HepG2 (cell line): Measurements from ENCODE around the gene SASH1. TPM values are rescaled to one million over a fixed set of nuclear protein-coding genes. Genes with fewer than 3 reads are reported as not detected.

Experiments used
- ATAC-seq: fragments of 200-7000 bp; cut with Tn5 transposase; 3 replicates; pipeline ENCODE4 v1.9.1; 2020; ENCODE audit warnings: mild to moderate bottlenecking, moderate library complexity
- BruUV-seq: library from RNA; stranded (reverse); fragments of 400-500 nt; replicated peaks from 2 replicates; lab custom pipeline; 2021; lab: Mats Ljungman, UMichigan
- CTCF ChIA-PET: fragments of 300-600 bp; formaldehyde crosslinking; extraction: SDS; loops from one replicate; lab custom pipeline; 2021; ENCODE audit warnings: low total read pairs, inconsistent platforms, low intra/inter-chr PET ratio; lab: Yijun Ruan, JAX
- POLR2A ChIA-PET: fragments of 350-600 bp; sonication (Branson Sonifier 250); formaldehyde crosslinking; loops from one replicate; lab custom pipeline; 2020; ENCODE audit warnings: antibody characterized with exemption, inconsistent platforms; lab: Yijun Ruan, JAX
- DNase-seq: peaks from one replicate; pipeline ENCODE4 v3.0.0-alpha.2; 2015; ENCODE audit warnings: low spot score
- FAIRE-seq: peaks from 3 replicates; lab custom pipeline; 2011; peaks lifted over from hg19 to GRCh38; lab: Jason Lieb, UNC
- H2AFZ ChIP-seq: one replicate; pipeline ENCODE4 v1.6.1; 2011; ENCODE audit warnings: low read length, inconsistent platforms
- H3K27ac ChIP-seq: fragments of 300-600 bp; 3 replicates; pipeline ENCODE4 v1.8.0; 2011; ENCODE audit warnings: mixed run types, mild to moderate bottlenecking, mixed read lengths, low read length, inconsistent platforms; ENCODE audit not compliant: insufficient read depth; ENCODE audit errors: extremely low read length
- H3K27me3 ChIP-seq, 2 experiments: fragments of 200-600 bp in 1 of 2; 2 replicates in 1 of 2; 3 replicates in 1 of 2; pipeline versions ENCODE4 v1.6.0 to v1.8.0; 2011; ENCODE audit warnings: low read length in 2 of 2, mild to moderate bottlenecking in 2 of 2, moderate library complexity in 2 of 2, inconsistent platforms in 1 of 2; ENCODE audit not compliant: insufficient read depth in 2 of 2, control insufficient read depth in 1 of 2
- H3K36me3 ChIP-seq, 2 experiments: fragments of 200-600 bp in 1 of 2; replicated peaks in 1 of 2; 2 replicates in 1 of 2; 3 replicates in 1 of 2; pipeline versions ENCODE4 v1.5.1 to v1.8.0; 2011; ENCODE audit warnings: low read length in 2 of 2, inconsistent platforms in 1 of 2; ENCODE audit not compliant: insufficient read depth in 2 of 2, control insufficient read depth in 1 of 2
- H3K4me1 ChIP-seq: 2 replicates; pipeline ENCODE4 v1.5.1; 2012; ENCODE audit warnings: low read length, inconsistent platforms; ENCODE audit not compliant: insufficient read depth
- H3K4me2 ChIP-seq: 2 replicates; pipeline ENCODE4 v1.6.0; 2011; ENCODE audit warnings: low read depth, low read length, inconsistent platforms
- H3K4me3 ChIP-seq, 3 experiments: fragments of 200-600 bp in 1 of 3; sonication (generic), shearing (Covaris generic) in 1 of 3; replicated peaks in 1 of 3; 2 replicates each; pipeline ENCODE4 v1.5.1; 2011 to 2016; ENCODE audit warnings: low read length in 3 of 3, inconsistent platforms in 2 of 3, low read depth in 2 of 3, mild to moderate bottlenecking in 2 of 3, control low read depth in 1 of 3, mixed read lengths in 1 of 3; ENCODE audit not compliant: insufficient read depth in 1 of 3
- H3K79me2 ChIP-seq: one replicate; pipeline ENCODE4 v1.6.1; 2011; ENCODE audit warnings: low read length, inconsistent platforms; ENCODE audit not compliant: insufficient read depth
- H3K9ac ChIP-seq: 2 replicates; pipeline ENCODE4 v1.6.0; 2011; ENCODE audit warnings: mild to moderate bottlenecking, low read depth, low read length, inconsistent platforms; ENCODE audit not compliant: insufficient read depth
- H3K9me3 ChIP-seq: 2 replicates; pipeline ENCODE4 v1.5.1; 2012; ENCODE audit warnings: mild to moderate bottlenecking, low read length
- H4K20me1 ChIP-seq: 2 replicates; pipeline ENCODE4 v1.6.0; 2011; ENCODE audit warnings: inconsistent platforms, mild to moderate bottlenecking, low read length, moderate library complexity; ENCODE audit not compliant: insufficient read depth
- EHMT2 ChIP-seq: fragments of 200-600 bp; sonication (generic); IDR thresholded peaks from 2 replicates; pipeline ENCODE4 v1.7.0; 2017; ENCODE audit warnings: antibody characterized with exemption, low read depth, low read length, borderline replicate concordance
- GLI4 ChIP-seq: sonication (generic); formaldehyde crosslinking; IDR thresholded peaks from 2 replicates; pipeline ENCODE4 v1.5.1; 2020; ENCODE audit warnings: missing genetic modification reagents, mild to moderate bottlenecking, moderate library complexity, borderline replicate concordance
- ISL2 ChIP-seq: sonication (generic); formaldehyde crosslinking; IDR thresholded peaks from 2 replicates; pipeline ENCODE4 v1.5.0; 2020; ENCODE audit warnings: missing genetic modification reagents
- KDM5A ChIP-seq: fragments of 200-600 bp; sonication (generic); IDR thresholded peaks from 2 replicates; pipeline ENCODE4 v1.7.0; 2018; ENCODE audit warnings: antibody characterized with exemption, mild to moderate bottlenecking, low read length, borderline replicate concordance
- MED8 ChIP-seq: sonication (generic); formaldehyde crosslinking; IDR thresholded peaks from 2 replicates; pipeline ENCODE4 v1.8.1; 2023; ENCODE audit warnings: mild to moderate bottlenecking, missing genetic modification reagents; ENCODE audit not compliant: insufficient replicate concordance
- NCOR1 ChIP-seq: fragments of 200-600 bp; sonication (generic); IDR thresholded peaks from 2 replicates; pipeline ENCODE4 v1.7.0; 2017; ENCODE audit warnings: antibody characterized with exemption, low read length, borderline replicate concordance
- PBX2 ChIP-seq: IDR thresholded peaks from 2 replicates; pipeline ENCODE4 v1.6.1; 2016; ENCODE audit warnings: control low read depth
- PITX1 ChIP-seq: sonication (generic); formaldehyde crosslinking; IDR thresholded peaks from 2 replicates; pipeline ENCODE4 v1.5.1; 2020; ENCODE audit warnings: mild to moderate bottlenecking, missing genetic modification reagents
- ZNF512 ChIP-seq: sonication (generic); formaldehyde crosslinking; IDR thresholded peaks from 2 replicates; pipeline ENCODE4 v1.4.0; 2020; ENCODE audit warnings: mild to moderate bottlenecking, missing genetic modification reagents
- ZSCAN12 ChIP-seq: sonication (generic); formaldehyde crosslinking; IDR thresholded peaks from 2 replicates; pipeline ENCODE4 v1.9.0; 2021; ENCODE audit warnings: mild to moderate bottlenecking, missing genetic modification reagents
- WGBS: methylation state at CpG from one replicate; pipeline ENCODE4 v1.1.6; 2017; ENCODE audit warnings: low lambda C conversion rate; 5-methylcytosine and 5-hydroxymethylcytosine counted together
- in situ Hi-C: cut with HindIII; loops from 2 replicates; pipeline ENCODE4 v1.10.0; 2017; ENCODE audit warnings: low pct_unique_long_range_greater_than_20kb; ENCODE audit not compliant: extremely low pct_ligation_motif_present
- intact Hi-C: fragments of 100-400 bp; cut with micrococcal nuclease; formaldehyde crosslinking; loops from one replicate; pipeline ENCODE4 v1.10.0; 2022; ENCODE audit not compliant: unreplicated experiment
- polyA plus RNA-seq, 8 experiments: library from polyadenylated mRNA; depleted of rRNA in 3 of 8; stranded (reverse) in 7 of 8; unstranded in 1 of 8; fragments of >200 nt; fragmentation: Illumina TruSeq in 4 of 8; extraction: Trizol in 4 of 8; gene quantifications; 2 replicates each; pipeline versions ENCODE4 v1.2.1 to v1.2.3, GENCODE V29; 2011 to 2016; ENCODE audit warnings: low read depth in 4 of 8, missing spikeins in 1 of 8, mixed read lengths in 1 of 8; ENCODE audit not compliant: insufficient read depth in 1 of 8
- total RNA-seq, 5 experiments: library from RNA; depleted of rRNA; stranded (reverse); fragments of >200 nt; fragmentation: Illumina TruSeq; extraction: Trizol; gene quantifications; 2 replicates each; pipeline ENCODE4 v1.2.3, GENCODE V29; 2016; ENCODE audit warnings: low read depth in 1 of 5
- TF ChIP-seq, protein P1 (sequence below): sonication (generic); formaldehyde crosslinking; IDR thresholded peaks from 2 replicates; pipeline ENCODE4 v1.5.1; 2020; ENCODE audit warnings: mild to moderate bottlenecking, missing genetic modification reagents, borderline replicate concordance

SASH1 gene
- total and polyA plus RNA-seq, 2 of the 13 experiments (the other 11 are each of a cell fraction or from before 2014, with no cell fraction given), result 7.5 to 8.2 TPM

GRCh38 chr6:148457137-148457842 lies 114.7 kb downstream of the SASH1 start:
- Histone ChIP-seq H3K4me1 (peaks cover 11% of the 10 kb centered on the region; the same call in 1 of the 2 replicates), H3K79me2 (no peaks in the 10 kb centered on the region), H2AFZ (no peak overlapping the region), H3K27me3 (no peaks in the 10 kb centered on the region), H3K27ac (no peak overlapping the region), H3K9ac (no peak overlapping the region), H3K4me3 (no peak overlapping the region), H3K4me2 (no peak overlapping the region), H4K20me1 (no peaks in the 10 kb centered on the region), H3K36me3 (peaks cover 1 to 5% of the 10 kb centered on the region in 2 experiments; a peak in 1 of 5 replicates), H3K9me3 (no peaks in the 10 kb centered on the region)
- CTCF ChIA-PET, result no interaction called here
- intact Hi-C loops, result no loop called here
- 97% methylated on average over 10 of the region's 10 CpGs for WGBS
- DNase-seq, result no peak
- ATAC-seq, result no peak
- FAIRE-seq, result no peak
- TF ChIP-seq PBX2 (CRISPR knock-in tag) (no peak), ISL2 (no peak), NCOR1 (no peak), KDM5A (no peak), GLI4 (CRISPR knock-in tag) (no peak), ZNF512 (CRISPR knock-in tag) (no peak), ZSCAN12 (CRISPR knock-in tag) (no peak), PITX1 (CRISPR knock-in tag) (no peak), EHMT2 (no peak), MED8 (CRISPR knock-in tag) (no peak)
- TF ChIP-seq, protein P1, sequence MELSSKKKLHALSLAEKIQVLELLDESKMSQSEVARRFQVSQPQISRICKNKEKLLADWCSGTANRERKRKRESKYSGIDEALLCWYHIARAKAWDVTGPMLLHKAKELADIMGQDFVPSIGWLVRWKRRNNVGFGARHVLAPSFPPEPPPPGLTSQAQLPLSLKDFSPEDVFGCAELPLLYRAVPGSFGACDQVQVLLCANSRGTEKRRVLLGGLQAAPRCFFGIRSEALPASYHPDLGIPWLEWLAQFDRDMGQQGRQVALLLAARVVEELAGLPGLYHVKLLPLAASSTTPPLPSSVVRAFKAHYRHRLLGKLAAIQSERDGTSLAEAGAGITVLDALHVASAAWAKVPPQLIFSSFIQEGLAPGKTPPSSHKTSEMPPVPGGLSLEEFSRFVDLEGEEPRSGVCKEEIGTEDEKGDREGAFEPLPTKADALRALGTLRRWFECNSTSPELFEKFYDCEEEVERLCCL (CRISPR knock-in tag), result no peak
- no TSS peak for BruUV-seq
- in situ Hi-C loops, result no loop called here
- POLR2A ChIA-PET, result no interaction called here
